ENCODE measurements around the gene SCCPDH. TPM values are rescaled to one million over a fixed set of nuclear protein-coding genes. Genes with fewer than 3 reads are reported as not detected.

Gene SCCPDH
- total and polyA plus RNA-seq, 3 donors from 2014 or later = 103 to 289 (median 132) TPM

- Histone ChIP-seq H3K27me3 (no peaks in the 10 kb centered on the region), H3K4me3 (no peak overlapping the region), H3K4me1 (peaks cover 12% of the 10 kb centered on the region), H3K27ac (no peak overlapping the region), H3K36me3 (ENCODE audit: low read depth, missing control alignments) (no peaks in the 10 kb centered on the region), H3K9me3 (no peaks in the 10 kb centered on the region)
- no peak for DNase-seq
- TF ChIP-seq POLR2A (IDR thresholded peaks at IDR 0.05) = no peak
- no peak for TF ChIP-seq CTCF (IDR thresholded peaks at IDR 0.05)
- WGBS, 2 donors = 75 to 78% methylated on average over 12 of the region's 12 CpGs
- intact Hi-C loops (cut with DNase I; ENCODE audit: low total_unique reads) = no loop called here
Observed at GRCh38 chr1:246787781-246788513, 63.7 kb downstream of the SCCPDH start.

- intact Hi-C loops (cut with DNase I; ENCODE audit: low total_unique reads) = no loop called here
- Histone ChIP-seq H3K4me3 (peak overlapping the region; percentile 32 to 47), H3K27ac (no peak overlapping the region), H3K36me3 (ENCODE audit: low read depth, missing control alignments) (no peaks in the 10 kb centered on the region), H3K27me3 (no peaks in the 10 kb centered on the region), H3K9me3 (no peaks in the 10 kb centered on the region), H3K4me1 (peaks cover 12% of the 10 kb centered on the region)
- 3 to 5% methylated on average over 36 of the region's 37 CpGs for WGBS, 2 donors
- DNase-seq = peak; percentile 18
- TF ChIP-seq CTCF (IDR thresholded peaks at IDR 0.05) (no peak), POLR2A (IDR thresholded peaks at IDR 0.05) (no peak)
Observed at GRCh38 chr1:246788895-246789338, 64.7 kb downstream of the SCCPDH start.

GRCh38 chr1:246789454-246790339 lies 65.5 kb downstream of the SCCPDH start:
- peaks cover 12% of the 10 kb centered on the region for H3K4me1 ChIP-seq
- no peaks in the 10 kb centered on the region for H3K36me3 ChIP-seq (ENCODE audit: low read depth, missing control alignments)
- WGBS, 2 donors = 70 to 82% methylated on average over 24 to 25 of the region's 25 CpGs
- no peak overlapping the region for H3K27ac ChIP-seq
- H3K27me3 ChIP-seq = no peaks in the 10 kb centered on the region
- H3K9me3 ChIP-seq = no peaks in the 10 kb centered on the region
- no peak overlapping the region for H3K4me3 ChIP-seq
- intact Hi-C loops (cut with DNase I; ENCODE audit: low total_unique reads) = no loop called here
- TF ChIP-seq POLR2A (IDR thresholded peaks at IDR 0.05) (no peak), CTCF (IDR thresholded peaks at IDR 0.05) (no peak)
- no peak for DNase-seq

GRCh38 chr1:246790364-246790763 lies 66.2 kb downstream of the SCCPDH start:
- no peaks in the 10 kb centered on the region for H3K36me3 ChIP-seq (ENCODE audit: low read depth, missing control alignments)
- intact Hi-C loops (cut with DNase I; ENCODE audit: low total_unique reads) = no loop called here
- 93 to 100% methylated on average over 5 to 7 of the region's 7 CpGs for WGBS, 2 donors

More at GRCh38 chr1:246790364-246790763, 66.2 kb downstream of the SCCPDH start:
- H3K4me1 ChIP-seq = peaks cover 12% of the 10 kb centered on the region
- no peaks in the 10 kb centered on the region for H3K27me3 ChIP-seq
- DNase-seq = no peak
- no peak overlapping the region for H3K4me3 ChIP-seq
- TF ChIP-seq CTCF (IDR thresholded peaks at IDR 0.05) (no peak), POLR2A (IDR thresholded peaks at IDR 0.05) (no peak)
- H3K9me3 ChIP-seq = no peaks in the 10 kb centered on the region
- H3K27ac ChIP-seq = no peak overlapping the region

All from testis (tissue), 3 donors.